ENCODE results near the gene DNAJB13.

DNA sequence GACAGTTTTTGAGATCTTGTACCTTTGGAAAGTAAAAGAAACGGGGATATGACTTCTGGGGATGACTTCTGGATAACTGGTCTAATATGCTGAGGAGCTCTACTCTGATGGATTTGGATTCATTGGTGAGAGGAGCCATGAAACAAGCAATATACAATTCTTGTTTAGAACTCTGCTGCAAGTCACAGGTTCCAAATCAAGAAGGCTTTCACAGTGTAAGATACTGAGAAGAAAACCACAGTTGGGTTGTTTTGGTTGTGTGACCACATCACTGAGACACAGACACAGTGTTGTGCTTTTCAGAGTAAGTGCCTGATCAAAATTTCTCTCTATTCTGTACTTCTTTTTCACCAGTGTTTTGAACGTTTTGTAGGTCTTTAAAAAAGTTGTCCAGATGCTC lies 44.9 kb downstream of the DNAJB13 start:
- no peak for TF ChIP-seq EZH2 (IDR thresholded peaks at IDR 0.05; ENCODE audit: insufficient read depth, poor library complexity, severe bottlenecking)
- TF ChIP-seq EZH2phosphoT487 (IDR thresholded peaks at IDR 0.05; ENCODE audit: insufficient read depth, low read depth): no peak

Measured in GM23248 (cell line).